SK-N-SH (cell line): ENCODE data around the gene BIRC6. TPM values are rescaled to one million over a fixed set of nuclear protein-coding genes. Genes with fewer than 3 reads are reported as not detected.
A peak's percentile ranks its signal among the peaks of the same experiment; 100 is the strongest.

ENCODE experiments used
- CTCF ChIA-PET: fragments of 300-600, 350-600 bp; formaldehyde crosslinking; extraction: SDS; loops from one replicate; lab custom pipeline; 2021; lab: Yijun Ruan, JAX
- POLR2A ChIA-PET: fragments of 350-600 bp; sonication (Branson Sonifier 250); formaldehyde crosslinking; extraction: SDS; loops from one replicate; lab custom pipeline; 2020; ENCODE audit warnings: antibody characterized with exemption, inconsistent platforms; lab: Yijun Ruan, JAX
- DNase-seq: peaks from one replicate; pipeline ENCODE4 v3.0.0; 2012
- H2AFZ ChIP-seq: fragments of 200-600 bp; sonication (generic); 2 replicates; pipeline ENCODE4 v1.8.1; 2016; ENCODE audit warnings: antibody characterized with exemption, mild to moderate bottlenecking, low read depth
- H3F3A ChIP-seq: fragments of 200-600 bp; sonication (generic); replicated peaks from 2 replicates; pipeline ENCODE3; 2016; ENCODE audit warnings: antibody characterized with exemption, mild to moderate bottlenecking; ENCODE audit not compliant: insufficient read depth
- H3K27ac ChIP-seq, 2 experiments: fragments of 200-500 bp in 1 of 2; fragments of 200-600 bp in 1 of 2; sonication (Bioruptor generic) in 1 of 2; sonication (generic), shearing (Covaris generic) in 1 of 2; 2 replicates each; pipeline versions ENCODE4 v1.5.1 to v1.6.1; 2014 to 2016; ENCODE audit warnings: low read depth in 2 of 2, inconsistent platforms in 1 of 2, low read length in 1 of 2, mild to moderate bottlenecking in 1 of 2, mixed read lengths in 1 of 2
- H3K27me3 ChIP-seq: fragments of 200-600 bp; sonication (generic), shearing (Covaris generic); 2 replicates; pipeline ENCODE4 v1.6.1; 2016; ENCODE audit warnings: mixed run types; ENCODE audit not compliant: insufficient read depth
- H3K36me3 ChIP-seq, 2 experiments: fragments of 200-500 bp in 1 of 2; fragments of 200-600 bp in 1 of 2; sonication (Bioruptor generic) in 1 of 2; sonication (generic) in 1 of 2; replicated peaks in 1 of 2; 2 replicates each; pipeline versions ENCODE3 to v1.5.1; 2014 to 2016; ENCODE audit warnings: low read length in 1 of 2, mild to moderate bottlenecking in 1 of 2; ENCODE audit not compliant: insufficient read depth in 2 of 2, control insufficient read depth in 1 of 2
- H3K4me1 ChIP-seq, 2 experiments: fragments of 200-500 bp in 1 of 2; fragments of 200-600 bp in 1 of 2; sonication (Bioruptor generic) in 1 of 2; sonication (generic), shearing (Covaris generic) in 1 of 2; 2 replicates each; pipeline versions ENCODE4 v1.5.1 to v1.6.1; 2014 to 2016; ENCODE audit warnings: low read depth in 1 of 2, low read length in 1 of 2, mixed run types in 1 of 2; ENCODE audit not compliant: insufficient read depth in 2 of 2, control insufficient read depth in 1 of 2
- H3K4me2 ChIP-seq: fragments of 200-600 bp; sonication (generic), shearing (Covaris generic); 2 replicates; pipeline ENCODE4 v1.6.1; 2017; ENCODE audit warnings: mixed run types
- H3K4me3 ChIP-seq, 2 experiments: fragments of 200-500 bp in 1 of 2; fragments of 200-600 bp in 1 of 2; sonication (Bioruptor generic) in 1 of 2; sonication (generic), shearing (Covaris generic) in 1 of 2; 2 replicates each; pipeline versions ENCODE4 v1.5.1 to v1.8.1; 2014 to 2016; ENCODE audit warnings: low read depth in 2 of 2, inconsistent platforms in 1 of 2, low read length in 1 of 2, mild to moderate bottlenecking in 1 of 2, mixed read lengths in 1 of 2, moderate library complexity in 1 of 2
- H3K79me2 ChIP-seq: fragments of 200-600 bp; sonication (generic); 2 replicates; pipeline ENCODE4 v1.8.1; 2017; ENCODE audit warnings: mild to moderate bottlenecking; ENCODE audit not compliant: insufficient read depth
- H3K9ac ChIP-seq: fragments of 200-600 bp; sonication (generic); 2 replicates; pipeline ENCODE4 v1.6.1; 2017; ENCODE audit warnings: mixed run types
- H3K9me2 ChIP-seq: fragments of 200-600 bp; sonication (generic); 2 replicates; pipeline ENCODE4 v1.6.1; 2017; ENCODE audit warnings: mixed run types
- H3K9me3 ChIP-seq: fragments of 200-600 bp; sonication (generic); 2 replicates; pipeline ENCODE4 v1.6.1; 2017; ENCODE audit warnings: mixed run types, mild to moderate bottlenecking, moderate library complexity
- H4K20me1 ChIP-seq: fragments of 200-600 bp; sonication (generic); 2 replicates; pipeline ENCODE4 v1.6.1; 2017; ENCODE audit warnings: mild to moderate bottlenecking, mixed run types; ENCODE audit not compliant: insufficient read depth
- CHD2 ChIP-seq: fragments of 150-350 bp; IDR thresholded peaks from 2 replicates; pipeline ENCODE4 v1.6.1; 2018; ENCODE audit warnings: low read length; ENCODE audit not compliant: partially characterized antibody
- ELF1 ChIP-seq: IDR thresholded peaks from 2 replicates; pipeline ENCODE4 v1.4.0; 2012
- EP300 ChIP-seq, 2 experiments: IDR thresholded peaks; 2 replicates each; pipeline versions ENCODE4 v1.4.0 to v1.6.1; 2012; ENCODE audit warnings: borderline replicate concordance in 1 of 2, low read depth in 1 of 2, low read length in 1 of 2
- EZH2phosphoT487 ChIP-seq: fragments of 200-600 bp; sonication (generic); IDR thresholded peaks from 2 replicates; pipeline ENCODE4 v1.6.1; 2017; ENCODE audit warnings: low read depth, mixed run types, mild to moderate bottlenecking, antibody characterized with exemption, moderate library complexity, borderline replicate concordance
- FOSL2 ChIP-seq: IDR thresholded peaks from 2 replicates; pipeline ENCODE4 v1.4.0; 2012; ENCODE audit warnings: low read depth, mild to moderate bottlenecking, moderate library complexity, borderline replicate concordance
- IRF3 ChIP-seq: fragments of 150-350 bp; IDR thresholded peaks from 2 replicates; pipeline ENCODE4 v1.6.1; 2016; ENCODE audit warnings: mild to moderate bottlenecking, low read depth, low read length
- JUND ChIP-seq: IDR thresholded peaks from 2 replicates; pipeline ENCODE4 v1.4.0; 2012
- MEF2A ChIP-seq: IDR thresholded peaks from 2 replicates; pipeline ENCODE4 v1.4.0; 2012; ENCODE audit warnings: low read depth, borderline replicate concordance
- NFIC ChIP-seq: IDR thresholded peaks from 2 replicates; pipeline ENCODE4 v1.4.0; 2012; ENCODE audit warnings: borderline replicate concordance
- RFX5 ChIP-seq: IDR thresholded peaks from 2 replicates; pipeline ENCODE4 v1.6.1; 2012; ENCODE audit warnings: mild to moderate bottlenecking, improper control_type of control experiment, low read length
- SMC3 ChIP-seq: IDR thresholded peaks from 2 replicates; pipeline ENCODE4 v1.6.1; 2012; ENCODE audit warnings: low read depth, low read length, improper control_type of control experiment
- TAF1 ChIP-seq: IDR thresholded peaks from 2 replicates; pipeline ENCODE4 v1.6.1; 2012; ENCODE audit warnings: low read depth, mild to moderate bottlenecking, low read length, moderate library complexity, borderline replicate concordance
- TCF12 ChIP-seq: IDR thresholded peaks from 2 replicates; pipeline ENCODE4 v1.4.0; 2012
- WGBS: methylation state at CpG from one replicate; pipeline ENCODE4 v1.1.6; 2017; ENCODE audit warnings: low lambda C conversion rate; 5-methylcytosine and 5-hydroxymethylcytosine counted together
- polyA plus RNA-seq, 3 experiments: library from polyadenylated mRNA; depleted of rRNA; stranded (reverse); fragments of >200 nt; gene quantifications; 2 replicates each; pipeline ENCODE4 v1.2.3, GENCODE V29; 2012
- TF ChIP-seq, protein P1 (sequence below): fragments of 200-600 bp; sonication (generic); IDR thresholded peaks from 2 replicates; pipeline ENCODE4 v1.6.1; 2017; ENCODE audit warnings: antibody characterized with exemption, mild to moderate bottlenecking, moderate library complexity
- TF ChIP-seq, protein P2 (sequence below): IDR thresholded peaks from 2 replicates; pipeline ENCODE4; 2012
- TF ChIP-seq, protein P3 (sequence below): IDR thresholded peaks from 2 replicates; pipeline ENCODE4 v1.4.0; 2012; ENCODE audit warnings: low read depth

Gene BIRC6
- polyA plus RNA-seq, 1 of the 3 experiments (the other 2 are of a cell fraction) = 28.9 TPM

DNA sequence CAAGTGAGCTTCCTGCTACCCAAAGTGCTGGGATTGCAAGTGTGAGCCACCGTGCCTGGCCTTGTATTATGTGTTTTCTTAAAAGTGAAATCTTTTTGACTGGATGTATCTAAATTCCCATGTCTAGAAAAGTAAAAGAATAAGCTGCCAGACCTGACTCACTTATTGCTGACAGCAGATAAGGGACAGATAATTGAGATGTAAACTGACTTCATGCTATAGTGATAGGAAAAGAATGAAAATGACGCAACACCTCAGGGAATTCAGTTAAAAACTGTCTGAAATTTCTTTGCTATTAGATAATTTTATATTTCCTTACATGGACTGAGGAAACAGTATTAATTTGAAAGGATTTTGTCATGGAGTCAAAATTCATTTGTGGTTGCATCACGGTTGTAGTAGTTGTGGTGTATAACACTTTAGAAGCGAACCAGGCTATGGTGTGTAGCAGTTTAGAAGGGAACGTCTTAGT, 290.4 kb downstream of the BIRC6 start:
- H3K79me2 ChIP-seq = peaks cover 2% of the 10 kb centered on the region; the same call in 1 of the 2 replicates
- no peaks in the 10 kb centered on the region for H3K9me2 ChIP-seq
- peaks cover 6 to 59% of the 10 kb centered on the region in 2 experiments for H3K36me3 ChIP-seq
- peak overlapping the region in 1 of 2 experiments; percentile 56; a peak in 2 of 4 replicates for H3K27ac ChIP-seq
- TF ChIP-seq ELF1 (no peak), CHD2 (no peak), NFIC (0 out of 2 replicates have a peak, but pooled peaks have one; percentile 12), MEF2A (no peak), EZH2phosphoT487 (no peak), TCF12 (peak; percentile 56), EP300 (IDR thresholded peaks at IDR 0.05; ENCODE audit: borderline replicate concordance in 1 of 2, low read depth in 1 of 2, low read length in 1 of 2) (peak in 1 of 2 experiments; percentile 76; a peak in 1 of 4 replicates), SMC3 (no peak), FOSL2 (peak; percentile 59), RFX5 (no peak), JUND (peak; percentile 66), IRF3 (no peak), TAF1 (no peak)
- TF ChIP-seq, protein P1, sequence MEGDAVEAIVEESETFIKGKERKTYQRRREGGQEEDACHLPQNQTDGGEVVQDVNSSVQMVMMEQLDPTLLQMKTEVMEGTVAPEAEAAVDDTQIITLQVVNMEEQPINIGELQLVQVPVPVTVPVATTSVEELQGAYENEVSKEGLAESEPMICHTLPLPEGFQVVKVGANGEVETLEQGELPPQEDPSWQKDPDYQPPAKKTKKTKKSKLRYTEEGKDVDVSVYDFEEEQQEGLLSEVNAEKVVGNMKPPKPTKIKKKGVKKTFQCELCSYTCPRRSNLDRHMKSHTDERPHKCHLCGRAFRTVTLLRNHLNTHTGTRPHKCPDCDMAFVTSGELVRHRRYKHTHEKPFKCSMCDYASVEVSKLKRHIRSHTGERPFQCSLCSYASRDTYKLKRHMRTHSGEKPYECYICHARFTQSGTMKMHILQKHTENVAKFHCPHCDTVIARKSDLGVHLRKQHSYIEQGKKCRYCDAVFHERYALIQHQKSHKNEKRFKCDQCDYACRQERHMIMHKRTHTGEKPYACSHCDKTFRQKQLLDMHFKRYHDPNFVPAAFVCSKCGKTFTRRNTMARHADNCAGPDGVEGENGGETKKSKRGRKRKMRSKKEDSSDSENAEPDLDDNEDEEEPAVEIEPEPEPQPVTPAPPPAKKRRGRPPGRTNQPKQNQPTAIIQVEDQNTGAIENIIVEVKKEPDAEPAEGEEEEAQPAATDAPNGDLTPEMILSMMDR = no peak
- TF ChIP-seq, protein P2, sequence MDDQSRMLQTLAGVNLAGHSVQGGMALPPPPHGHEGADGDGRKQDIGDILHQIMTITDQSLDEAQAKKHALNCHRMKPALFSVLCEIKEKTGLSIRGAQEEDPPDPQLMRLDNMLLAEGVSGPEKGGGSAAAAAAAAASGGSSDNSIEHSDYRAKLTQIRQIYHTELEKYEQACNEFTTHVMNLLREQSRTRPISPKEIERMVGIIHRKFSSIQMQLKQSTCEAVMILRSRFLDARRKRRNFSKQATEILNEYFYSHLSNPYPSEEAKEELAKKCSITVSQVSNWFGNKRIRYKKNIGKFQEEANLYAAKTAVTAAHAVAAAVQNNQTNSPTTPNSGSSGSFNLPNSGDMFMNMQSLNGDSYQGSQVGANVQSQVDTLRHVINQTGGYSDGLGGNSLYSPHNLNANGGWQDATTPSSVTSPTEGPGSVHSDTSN = peak; percentile 78
- TF ChIP-seq, protein P3, sequence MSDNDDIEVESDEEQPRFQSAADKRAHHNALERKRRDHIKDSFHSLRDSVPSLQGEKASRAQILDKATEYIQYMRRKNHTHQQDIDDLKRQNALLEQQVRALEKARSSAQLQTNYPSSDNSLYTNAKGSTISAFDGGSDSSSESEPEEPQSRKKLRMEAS = no peak
- peaks cover 23% of the 10 kb centered on the region for H3F3A ChIP-seq
- H3K9ac ChIP-seq = 0 out of 2 replicates have a peak overlapping the region, but pooled peaks have one; percentile 2
- DNase-seq = no peak
- H3K4me2 ChIP-seq = no peak overlapping the region
- ChIA-PET POLR2A (no interaction called here), CTCF (interaction anchor here (1.3 kb wide), 1 partner anchor 11 kb away, joined by 3 read pairs; no protein-coding TSS in a partner anchor)
- H3K4me1 ChIP-seq = no peaks in the 10 kb centered on the region; a peak in 1 of 4 replicates
- 83% methylated on average over 5 of the region's 5 CpGs for WGBS
- no peak overlapping the region for H2AFZ ChIP-seq
- no peaks in the 10 kb centered on the region; the same call in 1 of the 2 replicates for H4K20me1 ChIP-seq
- no peaks in the 10 kb centered on the region for H3K27me3 ChIP-seq
- no peak overlapping the region for H3K4me3 ChIP-seq
- H3K9me3 ChIP-seq = no peaks in the 10 kb centered on the region
